COLO668 (cell line): Measurements from ENCODE around the gene MPC1.
A peak's percentile ranks its signal among the peaks of the same experiment; 100 is the strongest.
"Not testable (repeated sequence)": the region's sequence is repeated elsewhere in the genome, so short reads cannot be mapped to it uniquely, and the experiment has no call there.

Source experiments
- DNase-seq: peaks from one replicate; lab custom pipeline; 2025; ENCODE audit not compliant: unreplicated experiment; lab: John Stamatoyannopoulos, UW

The MPC1 gene

DNA sequence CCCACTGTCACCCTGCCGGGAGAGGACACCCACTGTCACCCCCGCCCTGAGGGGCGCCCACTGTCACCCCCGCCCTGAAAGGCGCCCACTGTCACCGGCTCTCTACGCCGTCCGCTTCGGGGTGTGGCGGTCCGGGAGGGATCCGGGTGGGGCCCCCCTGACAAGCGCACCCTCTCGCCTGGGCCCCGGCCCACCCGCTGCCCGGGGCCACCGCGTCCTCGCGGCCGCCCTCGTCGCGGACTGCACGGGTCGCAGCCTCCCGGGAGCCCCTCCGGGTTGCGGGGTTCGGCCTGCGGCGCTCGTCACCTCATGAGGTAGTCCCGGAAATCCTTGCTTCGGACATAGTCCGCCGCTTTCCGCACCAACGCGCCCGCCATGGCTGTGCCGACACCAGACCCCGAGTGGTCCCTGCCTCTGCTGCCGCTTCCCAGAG is 224 bp downstream of the MPC1 start:
- DNase-seq = no peak

DNA sequence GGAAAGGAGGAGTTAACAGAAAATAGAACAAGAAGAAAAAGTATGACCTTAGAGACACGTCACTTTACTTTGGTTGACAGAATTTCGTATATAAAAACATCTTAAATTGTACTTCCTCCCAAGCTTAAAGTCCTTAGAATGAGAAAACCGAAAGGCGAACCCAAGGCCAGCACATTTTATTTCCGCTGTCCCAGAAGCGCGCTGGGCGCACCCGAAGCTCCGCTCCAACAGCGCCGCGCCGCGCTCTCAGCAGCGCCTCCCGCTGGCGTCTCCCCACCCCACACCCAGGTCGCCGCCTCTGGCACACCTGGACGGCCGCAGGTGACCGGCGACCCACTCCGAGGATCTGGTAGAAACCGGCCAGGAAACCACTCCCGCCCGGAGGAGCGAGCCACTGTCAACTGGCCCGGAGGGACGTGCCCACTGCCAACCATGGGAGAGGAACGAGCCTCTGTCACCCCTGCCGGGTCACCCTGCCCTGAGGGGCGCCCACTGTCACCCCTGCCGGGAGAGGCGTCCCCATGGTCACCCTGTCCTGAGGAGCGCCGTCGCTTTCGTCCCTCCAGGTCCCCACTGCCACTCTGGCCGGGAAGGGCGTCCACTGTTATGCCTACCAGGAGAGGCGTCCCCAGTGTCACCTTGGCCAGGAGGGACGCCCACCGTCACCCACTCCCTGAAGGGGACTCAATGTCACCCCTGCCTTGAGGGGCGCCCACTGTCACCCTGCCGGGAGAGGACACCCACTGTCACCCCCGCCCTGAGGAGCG is 824 bp downstream of the MPC1 start:
- peak; percentile 89 for DNase-seq

DNA sequence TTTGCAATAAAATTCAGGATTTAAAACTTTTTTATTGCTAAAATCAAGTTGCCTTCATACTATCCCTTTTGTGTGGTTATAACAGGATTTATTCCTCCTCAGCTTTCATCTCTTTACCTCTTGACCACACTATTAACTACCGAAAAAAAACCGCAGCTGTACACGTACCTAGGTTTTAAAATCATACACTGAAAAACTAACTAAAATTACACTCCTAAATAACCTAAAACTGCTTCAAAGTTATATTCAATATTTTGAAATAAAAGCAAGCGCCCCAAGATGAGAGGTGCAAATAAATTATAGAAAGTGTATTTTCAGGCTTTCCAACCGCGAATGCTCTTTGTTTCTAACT is 1.4 kb downstream of the MPC1 start:
- DNase-seq = no peak

DNA sequence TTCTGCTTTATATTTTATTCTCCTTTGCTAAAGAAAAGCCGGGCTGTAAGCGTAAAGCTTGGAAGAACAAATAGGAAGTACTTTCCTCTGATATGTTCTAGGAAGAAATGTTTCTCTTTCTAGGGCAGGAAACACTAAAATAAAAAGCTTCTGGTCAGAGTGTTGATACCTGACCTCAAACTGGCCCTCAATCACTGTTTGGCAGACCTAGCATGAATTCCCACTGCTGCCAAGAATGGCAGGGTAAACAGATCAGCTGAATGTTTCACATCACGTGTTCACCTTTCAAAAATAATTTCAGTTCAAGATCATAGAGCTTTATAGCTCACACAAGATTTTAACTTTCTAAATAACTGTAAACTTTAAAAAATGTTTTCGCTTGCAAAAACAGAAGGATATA is 2.9 kb downstream of the MPC1 start:
- DNase-seq = no peak

DNA sequence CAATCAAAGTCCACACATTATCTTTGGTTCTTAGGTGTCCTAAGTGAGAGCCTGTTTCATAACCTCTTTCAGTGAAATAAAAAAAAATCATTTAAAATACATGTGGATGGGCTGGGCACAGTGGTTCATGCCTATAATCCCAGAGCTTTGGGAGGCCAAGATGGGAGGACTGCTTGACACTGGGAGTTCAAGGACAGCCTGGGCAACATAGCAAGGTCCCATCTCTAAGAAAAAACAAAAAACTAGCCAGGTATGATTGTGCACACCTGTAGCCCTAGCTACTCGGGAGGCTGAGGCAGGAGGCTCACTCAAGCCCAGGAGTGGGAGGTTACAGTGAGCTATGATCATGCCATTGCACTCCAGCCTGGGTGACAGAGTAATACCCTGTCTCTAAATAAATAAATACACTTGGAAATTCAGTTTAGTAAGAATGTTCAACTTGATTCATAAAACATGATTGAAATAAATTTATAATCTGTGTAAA is 3.6 kb downstream of the MPC1 start:
- DNase-seq = no peak

DNA sequence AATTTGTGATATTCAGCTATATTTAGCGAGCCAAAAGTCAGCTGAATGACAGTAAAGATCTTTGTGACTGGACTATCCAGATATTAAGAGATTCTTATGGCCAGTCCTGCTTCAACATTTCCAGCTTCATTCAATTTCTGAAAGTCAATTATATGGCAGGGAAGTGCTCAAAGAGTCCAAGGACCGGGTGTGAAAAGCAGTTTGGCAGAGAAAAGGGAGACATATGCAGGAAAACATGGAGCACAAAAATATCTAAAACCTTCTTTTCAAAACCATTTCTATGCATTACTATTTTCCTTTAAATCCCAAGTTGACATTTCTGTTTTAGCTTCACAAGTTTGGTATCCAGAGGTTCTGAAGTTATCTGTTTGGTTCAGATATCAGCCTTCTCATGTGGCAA is 5.0 kb downstream of the MPC1 start:
- DNase-seq = no peak

DNA sequence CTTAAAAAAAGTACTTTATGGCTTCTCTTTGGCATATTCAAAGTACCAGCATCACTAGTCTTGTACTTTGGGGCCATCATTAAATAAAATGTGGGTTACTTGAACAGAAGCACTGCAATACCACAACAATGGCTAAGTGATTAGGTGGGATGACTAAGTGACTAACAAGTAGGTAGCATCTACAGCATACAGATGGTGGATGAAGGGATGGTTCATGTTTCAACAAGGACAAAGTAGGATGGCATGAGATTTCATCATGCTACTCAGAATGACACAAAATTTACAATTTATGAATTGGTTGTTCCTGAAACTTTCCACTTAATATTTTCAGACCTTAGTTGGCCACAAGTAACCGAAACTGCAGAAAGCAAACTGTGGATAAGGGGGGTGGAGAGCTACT is 7.7 kb downstream of the MPC1 start:
- DNase-seq = no peak

DNA sequence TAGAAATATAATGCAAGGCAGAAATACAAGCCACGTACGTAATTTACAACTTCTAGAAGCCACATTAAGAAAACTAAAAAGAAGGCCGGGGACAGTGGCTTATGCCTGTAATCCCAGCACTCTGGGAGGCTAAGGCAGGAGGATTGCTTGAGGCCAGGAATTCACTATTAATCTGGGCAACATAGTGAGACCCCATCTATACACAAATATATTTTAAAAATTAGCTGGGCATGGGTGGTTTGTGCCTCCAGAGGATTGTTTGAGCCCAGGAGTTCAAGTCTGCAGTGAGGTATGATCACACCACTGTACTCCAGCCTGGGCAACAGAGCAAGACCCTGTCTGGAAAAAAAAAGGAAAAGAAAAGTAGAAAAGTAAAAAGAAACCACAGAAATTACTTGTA is 12.3 kb downstream of the MPC1 start:
- no peak for DNase-seq

DNA sequence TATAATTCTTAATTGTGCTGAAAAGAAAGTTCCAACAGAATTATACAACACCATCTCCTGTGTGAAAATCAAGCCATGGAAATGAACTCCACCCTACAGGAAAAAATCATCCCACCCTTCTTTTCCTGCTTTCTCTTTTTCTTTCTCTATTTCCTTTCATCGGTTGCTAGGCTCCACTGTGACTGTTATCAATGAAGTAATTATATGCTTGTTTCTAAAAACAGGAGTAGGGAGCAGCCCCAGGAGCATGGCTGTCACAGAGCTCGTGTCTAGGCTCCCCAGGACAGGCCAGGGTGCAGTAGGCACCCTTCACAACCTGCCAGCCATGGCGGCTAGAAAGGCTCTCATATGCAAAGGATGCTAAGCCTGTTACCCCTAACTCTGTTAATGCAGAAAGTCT is 13.0 kb downstream of the MPC1 start:
- no peak for DNase-seq

DNA sequence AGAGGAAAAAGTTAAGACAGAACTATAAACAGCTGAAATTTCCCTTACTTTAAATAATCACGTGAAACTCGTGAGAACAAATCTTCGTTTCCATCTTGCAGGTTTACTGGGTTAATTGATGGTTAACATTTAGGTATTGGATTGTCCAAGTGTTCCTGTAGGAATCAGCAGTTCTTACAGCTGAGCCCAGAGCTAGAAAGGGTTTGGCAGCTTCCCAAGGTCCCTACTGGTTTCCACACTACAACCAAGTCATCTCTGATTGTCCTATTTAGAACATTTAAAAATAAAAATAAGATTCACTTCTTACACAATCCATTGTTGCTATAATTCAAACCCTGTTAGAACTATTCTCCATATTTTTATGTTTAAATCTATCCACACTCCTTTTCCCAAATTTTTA is 15.8 kb downstream of the MPC1 start:
- DNase-seq = no peak

DNA sequence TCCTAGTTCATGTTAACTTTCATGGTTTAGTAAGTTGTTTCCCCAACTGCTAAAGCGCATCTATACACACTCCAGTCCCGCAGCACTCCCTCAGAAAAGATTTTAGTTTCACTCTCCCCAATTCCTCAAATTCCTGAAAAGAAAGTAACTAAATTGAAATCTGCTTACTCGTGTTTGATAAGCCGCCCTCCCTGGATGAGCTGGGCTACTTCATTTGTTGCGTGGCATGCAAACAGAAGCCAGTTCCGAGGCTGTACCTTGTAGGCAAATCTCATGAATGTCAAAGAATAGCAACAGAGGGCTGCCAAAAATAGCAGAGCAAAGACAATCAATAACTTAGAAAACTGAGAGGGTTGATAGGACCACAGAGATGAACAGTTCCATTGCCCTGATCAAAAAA is 16.9 kb downstream of the MPC1 start:
- DNase-seq = no peak

DNA sequence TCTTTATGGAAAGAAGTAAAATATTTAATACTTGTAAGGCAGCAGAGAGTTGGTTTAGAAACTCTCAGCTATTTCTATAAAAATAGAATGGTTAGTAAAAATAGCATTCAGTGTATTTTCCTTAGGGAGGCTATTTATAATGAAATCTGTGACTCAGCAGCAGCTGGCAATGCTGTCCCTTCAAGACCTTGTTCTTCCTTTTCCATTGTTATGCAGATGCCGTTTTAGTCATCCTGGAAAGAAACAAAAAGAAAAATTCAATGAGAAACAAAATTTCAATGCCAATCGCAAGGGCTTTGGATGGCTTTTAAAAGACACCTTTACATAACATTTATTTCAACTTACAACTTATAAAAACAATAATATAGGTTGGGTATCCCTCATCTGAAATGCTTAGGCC is 17.5 kb downstream of the MPC1 start:
- no peak for DNase-seq

DNA sequence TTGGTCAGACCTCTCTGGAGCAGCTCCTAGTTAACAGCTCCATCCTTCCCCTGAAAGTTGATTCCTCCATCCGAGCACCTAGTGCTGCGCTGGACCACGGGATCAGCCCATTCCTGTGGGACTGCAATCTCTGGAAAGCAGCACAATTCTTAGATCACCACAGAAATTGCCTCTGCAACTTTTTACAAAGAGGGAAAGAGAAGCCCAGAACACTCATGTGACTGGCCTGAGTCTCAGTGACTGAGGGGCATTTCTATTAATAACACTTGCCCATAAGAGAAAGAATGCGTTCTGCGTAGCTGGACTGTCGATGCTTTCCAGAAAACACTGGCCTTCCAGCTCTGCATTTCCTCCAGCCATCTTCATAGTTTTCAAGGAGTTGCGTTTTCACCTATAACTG is 18.3 kb downstream of the MPC1 start:
- DNase-seq = no peak

DNA sequence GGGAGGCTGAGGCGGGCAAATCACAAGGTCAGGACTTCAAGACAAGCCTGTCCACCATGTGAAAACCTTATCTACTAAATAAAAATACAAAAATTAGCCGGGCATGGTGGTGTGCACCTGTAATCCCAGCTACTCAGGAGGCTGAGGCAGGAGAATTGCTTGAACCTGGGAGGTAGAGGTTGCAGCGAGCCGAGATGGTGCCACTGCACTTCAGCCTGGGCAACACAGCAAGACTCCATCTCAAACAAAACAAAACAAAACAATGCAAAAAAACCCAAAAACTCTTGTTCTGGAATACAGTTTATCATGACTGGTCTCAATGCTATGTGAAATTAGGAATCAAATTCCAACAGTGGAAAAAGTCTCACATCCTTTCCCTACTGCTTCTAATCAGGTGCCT is 20.3 kb downstream of the MPC1 start:
- not testable (repeated sequence) for DNase-seq

DNA sequence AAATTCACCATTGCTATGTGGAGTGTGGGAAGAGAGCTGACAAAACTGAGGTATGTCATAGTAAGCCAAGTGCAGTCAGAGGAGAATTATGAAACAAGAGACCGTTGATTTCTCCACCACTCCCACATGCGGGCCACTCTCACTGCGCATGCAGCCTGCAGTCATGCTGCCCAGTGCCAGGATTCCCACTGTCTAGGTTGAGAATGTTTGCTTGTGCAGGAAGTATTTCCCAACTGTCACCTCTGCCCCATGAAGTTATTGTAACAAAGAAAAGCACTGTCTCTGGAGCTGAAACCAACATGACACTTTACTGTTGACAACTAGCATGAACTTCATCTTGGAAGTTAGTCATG is 21.7 kb downstream of the MPC1 start:
- DNase-seq = no peak

DNA sequence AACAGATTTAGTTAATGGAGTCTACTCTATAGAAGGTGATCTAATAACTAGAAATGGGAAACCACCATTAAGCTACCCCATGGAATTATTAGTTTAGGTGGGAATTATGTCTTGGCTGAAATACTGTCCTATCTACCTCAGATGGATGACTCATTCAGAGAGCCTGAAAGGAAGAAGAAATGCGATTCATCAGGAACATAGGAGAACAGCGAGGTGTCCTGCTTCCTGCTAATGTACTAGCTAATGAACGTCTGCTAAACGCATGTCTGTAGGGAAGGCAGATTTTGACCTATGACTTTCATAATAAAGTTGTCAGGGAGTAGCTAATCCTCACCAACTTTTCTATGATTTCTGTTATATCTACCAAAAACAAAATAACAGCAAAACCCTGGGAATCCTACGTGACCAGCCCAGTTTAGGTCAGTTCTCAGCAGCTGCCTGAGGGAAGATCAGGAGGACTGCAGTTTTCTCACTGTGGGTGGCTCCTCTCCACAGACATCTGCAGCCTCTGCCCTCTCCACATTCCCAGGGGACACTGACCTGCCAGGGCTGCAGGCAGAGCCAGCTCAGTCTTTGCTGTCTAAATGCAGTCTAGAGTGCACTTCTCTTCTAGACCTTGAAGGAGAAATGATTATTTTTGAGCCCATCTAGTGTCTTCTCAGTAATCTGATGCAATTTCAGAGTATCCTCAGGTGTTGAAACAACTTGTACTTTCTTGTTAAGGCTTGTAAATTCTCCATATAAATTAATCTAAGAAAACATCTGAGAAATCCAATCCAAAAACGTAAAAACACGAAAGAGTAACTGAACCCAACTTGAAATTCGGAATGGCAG is 22.3 kb downstream of the MPC1 start:
- no peak for DNase-seq

DNA sequence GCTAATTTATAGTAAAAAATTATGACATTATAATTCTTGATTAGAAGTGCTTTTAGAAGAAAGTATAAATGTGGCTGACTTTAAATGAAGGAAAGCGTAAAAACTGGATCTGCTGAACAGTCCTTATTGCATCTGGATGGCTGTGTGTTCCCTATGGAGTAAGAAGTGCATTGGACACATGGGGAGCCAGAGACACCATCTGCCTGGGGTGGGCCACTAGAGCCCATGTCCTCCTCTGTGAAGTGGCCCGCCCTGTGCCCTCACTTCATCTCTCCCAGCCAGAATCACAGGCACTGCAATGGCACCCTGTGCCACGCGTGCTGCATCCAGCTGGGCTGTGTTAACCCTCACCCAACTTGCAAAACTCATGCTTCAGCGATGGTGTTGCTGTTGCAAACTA is 27.2 kb downstream of the MPC1 start:
- no peak for DNase-seq

DNA sequence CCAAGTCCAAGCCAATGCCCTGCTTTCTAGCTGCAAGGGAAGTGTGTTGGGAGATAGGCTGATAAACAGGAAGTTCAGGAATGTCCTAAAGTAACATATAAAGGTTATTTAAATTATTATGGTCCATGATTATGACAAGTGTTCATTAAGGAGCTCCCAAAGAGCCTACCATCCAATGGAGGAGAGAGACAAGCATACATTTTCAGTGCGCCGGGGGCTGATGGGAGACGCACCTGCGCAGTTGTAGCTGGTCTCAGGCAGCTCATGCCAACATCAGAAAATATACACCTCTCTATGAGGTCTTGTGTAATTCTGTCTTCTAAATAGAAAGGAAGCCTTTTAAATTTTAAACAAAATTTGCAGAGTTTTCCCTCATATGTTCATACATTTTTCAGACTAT is 27.8 kb downstream of the MPC1 start:
- DNase-seq = no peak

DNA sequence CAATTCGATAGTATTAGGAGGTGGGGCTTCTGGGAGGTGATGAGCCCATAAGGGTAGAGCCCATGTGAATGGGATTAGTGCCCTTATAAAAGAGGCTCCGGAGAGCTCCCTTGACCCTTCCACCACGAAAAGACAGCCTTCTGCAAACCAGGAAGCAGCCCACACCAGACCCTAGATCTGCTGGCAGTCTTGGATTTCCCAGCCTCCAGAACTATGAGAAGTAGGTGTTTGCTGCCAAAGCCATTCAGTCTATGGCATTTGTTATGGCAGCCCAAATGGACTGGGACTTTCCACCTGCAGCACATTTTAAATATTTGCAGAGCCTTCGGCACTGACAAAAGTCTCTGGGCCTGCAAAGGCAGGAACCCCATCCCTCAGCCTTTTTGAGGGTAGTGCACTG is 28.6 kb downstream of the MPC1 start:
- DNase-seq = no peak

DNA sequence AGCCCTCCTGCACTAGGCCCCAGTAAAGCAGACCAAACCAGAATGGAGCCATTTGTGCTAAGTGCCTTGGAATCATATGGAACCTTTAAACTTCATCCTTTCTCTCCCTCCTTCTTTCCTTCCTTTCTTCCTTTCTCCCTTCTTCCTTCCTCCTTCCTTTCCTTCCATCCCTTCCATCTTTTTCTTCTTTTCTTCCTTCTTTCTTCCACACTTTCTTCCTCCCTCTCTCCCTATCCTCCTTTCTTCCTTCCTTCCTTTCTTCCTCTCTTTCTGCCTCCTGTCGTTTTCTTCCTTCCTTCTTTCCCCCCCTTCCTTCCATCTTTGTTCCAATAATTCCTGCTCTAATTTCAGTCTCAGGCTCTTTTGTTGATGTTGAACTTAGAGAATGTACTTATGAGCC is 29.2 kb downstream of the MPC1 start:
- DNase-seq = no peak

DNA sequence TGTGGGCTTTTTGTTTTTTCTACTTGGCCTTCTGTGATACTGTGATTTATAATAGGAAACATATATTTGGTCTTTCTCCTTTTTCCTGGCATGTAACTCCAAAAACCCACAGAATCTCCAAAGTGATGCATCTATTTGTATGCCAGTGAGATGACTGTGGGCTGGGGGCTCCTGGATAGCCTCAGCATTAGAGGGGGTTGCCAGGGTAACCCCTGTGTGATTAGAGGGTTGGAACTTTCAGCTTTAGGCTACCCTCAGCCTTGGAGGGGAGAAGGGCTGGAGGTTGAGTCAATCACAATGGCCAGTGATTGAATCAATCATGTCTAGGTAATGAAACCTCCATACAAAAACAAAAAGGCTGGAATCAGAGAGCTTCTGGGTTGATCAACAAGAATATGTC is 29.8 kb downstream of the MPC1 start:
- DNase-seq = no peak

DNA sequence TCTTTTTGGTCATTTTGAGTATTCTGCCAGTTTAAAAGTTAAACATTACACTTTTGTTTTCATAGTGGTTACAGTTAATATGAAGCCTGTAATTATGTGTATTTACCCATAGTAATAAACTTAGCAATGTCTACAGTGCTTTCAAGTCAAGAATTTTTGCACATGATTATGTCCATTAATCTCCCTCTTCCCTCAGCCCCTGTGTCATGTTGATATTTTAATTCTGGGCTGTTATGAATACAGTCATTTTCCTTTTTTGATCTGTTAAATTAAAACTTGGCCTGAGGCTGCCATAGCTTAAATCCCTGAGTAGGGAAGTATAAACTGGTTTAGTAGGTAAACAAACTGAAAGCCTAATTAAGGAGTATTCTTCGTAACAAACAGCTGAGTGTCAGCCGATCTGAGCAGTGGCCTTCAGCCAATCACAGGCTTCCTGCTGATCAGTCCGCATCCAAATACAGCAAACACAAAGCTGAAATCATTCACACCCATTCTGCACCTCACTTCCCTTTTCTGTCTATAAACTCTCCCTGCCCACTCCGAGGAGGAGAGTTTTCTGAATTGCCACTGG is 30.9 kb downstream of the MPC1 start:
- peak; percentile 12 for DNase-seq
